Measurements from ENCODE around the gene CFLAR.
A peak's percentile ranks its signal among the peaks of the same experiment; 100 is the strongest.
"Not testable (repeated sequence)": the region's sequence is repeated elsewhere in the genome, so short reads cannot be mapped to it uniquely, and the experiment has no call there.

CFLAR gene

GRCh38 chr2:201154615-201155399 is 38.8 kb downstream of the CFLAR start:
- Mint-ChIP-seq H3K27ac (ENCODE audit: low read depth) (peak overlapping the region; percentile 58), H3K36me3 (ENCODE audit: insufficient read depth) (peaks cover 77% of the 10 kb centered on the region), H3K9me3 (no peaks in the 10 kb centered on the region), H3K4me3 (no peak overlapping the region), H3K27me3 (no peaks in the 10 kb centered on the region), H3K4me1 (peaks cover 50% of the 10 kb centered on the region)
- ATAC-seq (replicated peaks; ENCODE audit: extremely low read depth, poor library complexity, severe bottlenecking) (no peak), DNase-seq (ENCODE audit: low spot score in 2 of 2) (no peak)

GRCh38 chr2:201156036-201156435 is 40.1 kb downstream of the CFLAR start:
- H3K36me3 Mint-ChIP-seq (ENCODE audit: insufficient read depth) = peaks cover 76% of the 10 kb centered on the region

GRCh38 chr2:201156640-201157039 is 40.7 kb downstream of the CFLAR start:
- Mint-ChIP-seq H3K4me1 (peaks cover 44% of the 10 kb centered on the region), H3K9me3 (no peaks in the 10 kb centered on the region), H3K4me3 (no peak overlapping the region), H3K27me3 (no peaks in the 10 kb centered on the region), H3K27ac (ENCODE audit: low read depth) (no peak overlapping the region), H3K36me3 (ENCODE audit: insufficient read depth) (peaks cover 75% of the 10 kb centered on the region)
- DNase-seq (ENCODE audit: low spot score in 2 of 2) = no peak
- no peak for ATAC-seq (replicated peaks; ENCODE audit: extremely low read depth, poor library complexity, severe bottlenecking)

More at GRCh38 chr2:201156036-201156435, 40.1 kb downstream of the CFLAR start:
- Mint-ChIP-seq H3K27me3 (no peaks in the 10 kb centered on the region), H3K27ac (ENCODE audit: low read depth) (no peak overlapping the region), H3K4me1 (peaks cover 50% of the 10 kb centered on the region), H3K9me3 (no peaks in the 10 kb centered on the region), H3K4me3 (no peak overlapping the region)
- ATAC-seq (replicated peaks; ENCODE audit: extremely low read depth, poor library complexity, severe bottlenecking) (no peak), DNase-seq (ENCODE audit: low spot score in 2 of 2) (no peak)

GRCh38 chr2:201157694-201158093 is 41.7 kb downstream of the CFLAR start:
- DNase-seq (ENCODE audit: low spot score in 2 of 2) (no peak), ATAC-seq (replicated peaks; ENCODE audit: extremely low read depth, poor library complexity, severe bottlenecking) (no peak)
- Mint-ChIP-seq H3K4me3 (no peak overlapping the region), H3K4me1 (peaks cover 41% of the 10 kb centered on the region), H3K27ac (ENCODE audit: low read depth) (peak overlapping the region; percentile 52), H3K9me3 (no peaks in the 10 kb centered on the region), H3K27me3 (no peaks in the 10 kb centered on the region), H3K36me3 (ENCODE audit: insufficient read depth) (peaks cover 77% of the 10 kb centered on the region)

- Mint-ChIP-seq H3K4me1 (peaks cover 35% of the 10 kb centered on the region), H3K4me3 (no peak overlapping the region)
Measured at GRCh38 chr2:201158111-201158929, 42.4 kb downstream of the CFLAR start.

GRCh38 chr2:201164166-201164565 is 48.2 kb downstream of the CFLAR start:
- ATAC-seq (replicated peaks; ENCODE audit: extremely low read depth, poor library complexity, severe bottlenecking) (no peak), DNase-seq (ENCODE audit: low spot score in 2 of 2) (no peak)
- Mint-ChIP-seq H3K27me3 (no peaks in the 10 kb centered on the region), H3K36me3 (ENCODE audit: insufficient read depth) (peaks cover 68% of the 10 kb centered on the region), H3K4me3 (no peak overlapping the region), H3K4me1 (peaks cover 13% of the 10 kb centered on the region), H3K27ac (ENCODE audit: low read depth) (no peak overlapping the region), H3K9me3 (no peaks in the 10 kb centered on the region)

More at GRCh38 chr2:201158111-201158929, 42.4 kb downstream of the CFLAR start:
- ATAC-seq (replicated peaks; ENCODE audit: extremely low read depth, poor library complexity, severe bottlenecking) = peak; percentile 77
- peak overlapping the region; percentile 52 for H3K27ac Mint-ChIP-seq (ENCODE audit: low read depth)
- H3K9me3 Mint-ChIP-seq = no peaks in the 10 kb centered on the region
- no peaks in the 10 kb centered on the region for H3K27me3 Mint-ChIP-seq
- peak in 1 of 2 donors; percentile 41 for DNase-seq (ENCODE audit: low spot score in 2 of 2)
- H3K36me3 Mint-ChIP-seq (ENCODE audit: insufficient read depth) = peaks cover 77% of the 10 kb centered on the region

- Mint-ChIP-seq H3K27me3 (no peaks in the 10 kb centered on the region), H3K27ac (ENCODE audit: low read depth) (no peak overlapping the region), H3K4me3 (no peak overlapping the region), H3K36me3 (ENCODE audit: insufficient read depth) (peaks cover 42% of the 10 kb centered on the region), H3K9me3 (peaks cover 6% of the 10 kb centered on the region), H3K4me1 (peaks cover 2% of the 10 kb centered on the region)
- DNase-seq (ENCODE audit: low spot score in 2 of 2) (no peak), ATAC-seq (replicated peaks; ENCODE audit: extremely low read depth, poor library complexity, severe bottlenecking) (no peak)
Measured at GRCh38 chr2:201167546-201167945, 51.6 kb downstream of the CFLAR start.

- not testable (repeated sequence) for H3K27me3 Mint-ChIP-seq; DNase-seq (ENCODE audit: low spot score in 2 of 2); ATAC-seq (replicated peaks; ENCODE audit: extremely low read depth, poor library complexity, severe bottlenecking); H3K27ac Mint-ChIP-seq (ENCODE audit: low read depth); H3K4me3 Mint-ChIP-seq; H3K9me3 Mint-ChIP-seq; H3K4me1 Mint-ChIP-seq
- peaks cover 32% of the 10 kb centered on the region for H3K36me3 Mint-ChIP-seq (ENCODE audit: insufficient read depth)
Measured at GRCh38 chr2:201168496-201168895, 52.5 kb downstream of the CFLAR start.

GRCh38 chr2:201171259-201171814 is 55.4 kb downstream of the CFLAR start:
- DNase-seq (ENCODE audit: low spot score in 2 of 2) = no peak
- Mint-ChIP-seq H3K9me3 (peaks cover 6% of the 10 kb centered on the region), H3K27ac (ENCODE audit: low read depth) (no peak overlapping the region), H3K4me1 (peaks cover 10% of the 10 kb centered on the region), H3K4me3 (no peak overlapping the region), H3K27me3 (no peaks in the 10 kb centered on the region), H3K36me3 (ENCODE audit: insufficient read depth) (peaks cover 12% of the 10 kb centered on the region)
- ATAC-seq (replicated peaks; ENCODE audit: extremely low read depth, poor library complexity, severe bottlenecking) = no peak

- peak overlapping the region; percentile 29 for H3K27ac Mint-ChIP-seq (ENCODE audit: low read depth)
- no peaks in the 10 kb centered on the region for H3K27me3 Mint-ChIP-seq
- ATAC-seq (replicated peaks; ENCODE audit: extremely low read depth, poor library complexity, severe bottlenecking) (no peak), DNase-seq (ENCODE audit: low spot score in 2 of 2) (no peak)
- H3K9me3 Mint-ChIP-seq = peaks cover 6% of the 10 kb centered on the region
- no peak overlapping the region for H3K4me3 Mint-ChIP-seq
- peaks cover 12% of the 10 kb centered on the region for H3K4me1 Mint-ChIP-seq
- peaks cover 6% of the 10 kb centered on the region for H3K36me3 Mint-ChIP-seq (ENCODE audit: insufficient read depth)
Measured at GRCh38 chr2:201172279-201172678, 56.3 kb downstream of the CFLAR start.

GRCh38 chr2:201174687-201175086 is 58.7 kb downstream of the CFLAR start:
- Mint-ChIP-seq H3K4me3 (no peak overlapping the region), H3K36me3 (ENCODE audit: insufficient read depth) (no peaks in the 10 kb centered on the region)

GRCh38 chr2:201176081-201176481 is 60.1 kb downstream of the CFLAR start:
- DNase-seq (ENCODE audit: low spot score in 2 of 2) (no peak), ATAC-seq (replicated peaks; ENCODE audit: extremely low read depth, poor library complexity, severe bottlenecking) (no peak)
- Mint-ChIP-seq H3K27ac (ENCODE audit: low read depth) (peak overlapping the region; percentile 67), H3K9me3 (peaks cover 6% of the 10 kb centered on the region), H3K4me3 (no peak overlapping the region), H3K36me3 (ENCODE audit: insufficient read depth) (no peaks in the 10 kb centered on the region), H3K4me1 (peaks cover 15% of the 10 kb centered on the region), H3K27me3 (no peaks in the 10 kb centered on the region)

More at GRCh38 chr2:201174687-201175086, 58.7 kb downstream of the CFLAR start:
- Mint-ChIP-seq H3K27ac (ENCODE audit: low read depth) (no peak overlapping the region), H3K27me3 (no peaks in the 10 kb centered on the region), H3K9me3 (peaks cover 6% of the 10 kb centered on the region), H3K4me1 (peaks cover 15% of the 10 kb centered on the region)
- ATAC-seq (replicated peaks; ENCODE audit: extremely low read depth, poor library complexity, severe bottlenecking) = no peak
- DNase-seq (ENCODE audit: low spot score in 2 of 2) = no peak
